GM13976 (cell line): Measurements from ENCODE around the gene ATP11A.

ENCODE experiments used
- DNase-seq: peaks from one replicate; pipeline ENCODE4 v3.0.0; 2012; ENCODE audit warnings: low spot score
- in situ Hi-C: fragments of 300-500 bp; cut with MboI; formaldehyde crosslinking; loops from one replicate; pipeline ENCODE4 v1.12.0; 2022; ENCODE audit warnings: low sequenced_read_pairs, mixed read lengths, inconsistent platforms; ENCODE audit not compliant: unreplicated experiment
- TF ChIP-seq, protein P1 (sequence below): IDR thresholded peaks from 2 replicates; pipeline ENCODE4 v1.5.1; 2012; ENCODE audit warnings: borderline replicate concordance, mild to moderate bottlenecking; ENCODE audit not compliant: insufficient read depth; ENCODE audit errors: extremely low read depth, missing control alignments, control extremely low read depth

Gene ATP11A

DNA sequence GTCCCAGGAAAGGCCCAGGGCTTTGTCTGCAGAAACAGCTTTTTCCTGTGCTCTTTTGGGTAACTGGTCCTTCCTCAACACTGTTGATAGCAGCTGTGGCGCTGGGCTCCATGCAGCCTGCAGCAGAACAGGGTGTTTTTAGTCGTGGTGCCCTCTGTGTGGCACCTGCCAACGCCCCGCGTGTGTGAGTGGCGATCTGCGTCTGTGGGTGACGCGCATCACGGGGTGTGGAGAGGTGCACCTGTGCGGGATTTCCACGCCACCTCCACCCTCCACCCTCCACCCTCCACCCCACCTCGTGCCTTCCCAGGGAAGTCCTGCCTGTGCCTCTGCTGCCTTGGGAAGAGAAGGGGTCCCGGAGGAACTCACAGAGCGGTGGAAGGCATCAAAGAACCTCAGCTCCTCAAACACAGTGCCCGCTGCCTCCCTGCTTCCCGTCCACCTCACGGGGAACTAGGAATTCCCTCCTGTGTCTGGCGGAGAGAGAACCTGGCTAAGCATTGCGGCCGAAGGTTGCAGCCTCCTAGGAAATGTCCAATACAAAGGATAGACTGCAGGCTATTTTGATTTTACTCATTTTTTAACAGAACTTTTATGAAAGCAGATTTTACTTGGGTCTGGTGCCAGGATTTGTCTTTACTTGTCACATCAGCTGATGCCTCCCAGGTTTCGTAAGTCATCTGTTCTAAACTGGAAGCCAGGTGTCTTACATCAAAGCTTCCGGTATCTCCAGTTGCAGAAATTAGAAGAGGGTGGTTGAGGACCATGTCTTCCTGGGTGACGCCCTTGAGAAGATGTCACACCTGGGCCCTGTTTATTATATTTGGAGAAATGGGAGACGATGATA is 84.0 kb downstream of the ATP11A start:
- TF ChIP-seq, protein P1, sequence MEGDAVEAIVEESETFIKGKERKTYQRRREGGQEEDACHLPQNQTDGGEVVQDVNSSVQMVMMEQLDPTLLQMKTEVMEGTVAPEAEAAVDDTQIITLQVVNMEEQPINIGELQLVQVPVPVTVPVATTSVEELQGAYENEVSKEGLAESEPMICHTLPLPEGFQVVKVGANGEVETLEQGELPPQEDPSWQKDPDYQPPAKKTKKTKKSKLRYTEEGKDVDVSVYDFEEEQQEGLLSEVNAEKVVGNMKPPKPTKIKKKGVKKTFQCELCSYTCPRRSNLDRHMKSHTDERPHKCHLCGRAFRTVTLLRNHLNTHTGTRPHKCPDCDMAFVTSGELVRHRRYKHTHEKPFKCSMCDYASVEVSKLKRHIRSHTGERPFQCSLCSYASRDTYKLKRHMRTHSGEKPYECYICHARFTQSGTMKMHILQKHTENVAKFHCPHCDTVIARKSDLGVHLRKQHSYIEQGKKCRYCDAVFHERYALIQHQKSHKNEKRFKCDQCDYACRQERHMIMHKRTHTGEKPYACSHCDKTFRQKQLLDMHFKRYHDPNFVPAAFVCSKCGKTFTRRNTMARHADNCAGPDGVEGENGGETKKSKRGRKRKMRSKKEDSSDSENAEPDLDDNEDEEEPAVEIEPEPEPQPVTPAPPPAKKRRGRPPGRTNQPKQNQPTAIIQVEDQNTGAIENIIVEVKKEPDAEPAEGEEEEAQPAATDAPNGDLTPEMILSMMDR = no peak
- DNase-seq = no peak
- in situ Hi-C loops = no loop called here

DNA sequence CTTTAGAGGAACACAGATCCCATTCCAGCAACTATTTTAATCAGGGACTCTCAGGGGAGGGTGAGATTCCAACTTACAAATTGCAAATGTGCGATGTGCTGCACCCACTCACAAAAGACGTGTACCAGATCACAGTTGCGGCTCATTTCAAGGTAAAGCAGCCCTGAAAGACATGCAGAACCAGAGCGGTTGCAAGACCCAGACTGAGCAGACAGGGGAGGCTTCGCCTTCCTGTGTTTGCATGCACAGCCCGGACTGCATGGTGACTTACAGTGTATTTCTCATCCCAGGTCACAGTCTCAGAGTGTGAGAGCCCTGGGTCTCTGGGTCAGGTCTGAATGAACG is 84.6 kb downstream of the ATP11A start:
- TF ChIP-seq, protein P1 = no peak
- in situ Hi-C loops = no loop called here
- DNase-seq = no peak

DNA sequence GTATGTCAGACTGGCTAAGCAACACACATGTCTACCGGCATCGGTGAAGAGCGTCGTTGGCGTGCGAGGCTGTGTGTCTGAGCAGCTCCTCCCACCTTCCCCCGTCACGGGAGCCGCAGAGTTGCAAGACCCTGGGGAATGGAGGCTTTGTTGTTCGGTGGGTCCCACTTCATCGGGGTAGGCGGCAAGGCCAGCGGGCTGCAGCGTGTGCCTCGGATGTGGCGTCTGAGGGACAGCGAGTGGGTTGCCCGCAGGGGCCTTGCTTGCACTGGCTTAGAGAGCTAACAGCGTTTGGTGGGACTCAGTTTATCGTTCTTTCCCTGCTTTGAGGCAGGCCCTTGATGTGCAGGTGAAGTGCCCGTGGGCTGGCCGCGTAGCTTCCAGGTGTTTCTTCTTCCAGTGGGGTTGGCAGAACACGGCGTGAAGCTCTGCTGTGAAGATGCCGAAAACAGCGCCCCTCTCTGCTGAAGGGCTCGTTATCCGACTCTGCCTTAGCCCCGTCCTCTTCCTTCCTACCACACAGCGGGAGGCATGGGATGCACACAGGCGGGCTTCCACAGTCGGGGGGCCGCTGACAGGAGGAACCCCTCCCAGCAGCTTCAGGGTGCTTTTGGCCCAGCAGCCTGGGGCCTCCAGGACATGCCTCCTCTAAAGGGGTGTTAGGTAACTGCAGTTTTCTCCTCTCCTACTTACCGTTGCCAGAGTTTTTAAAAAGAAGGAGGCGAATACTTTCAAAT is 85.2 kb downstream of the ATP11A start:
- no peak for DNase-seq
- in situ Hi-C loops = no loop called here
- TF ChIP-seq, protein P1 = no peak

DNA sequence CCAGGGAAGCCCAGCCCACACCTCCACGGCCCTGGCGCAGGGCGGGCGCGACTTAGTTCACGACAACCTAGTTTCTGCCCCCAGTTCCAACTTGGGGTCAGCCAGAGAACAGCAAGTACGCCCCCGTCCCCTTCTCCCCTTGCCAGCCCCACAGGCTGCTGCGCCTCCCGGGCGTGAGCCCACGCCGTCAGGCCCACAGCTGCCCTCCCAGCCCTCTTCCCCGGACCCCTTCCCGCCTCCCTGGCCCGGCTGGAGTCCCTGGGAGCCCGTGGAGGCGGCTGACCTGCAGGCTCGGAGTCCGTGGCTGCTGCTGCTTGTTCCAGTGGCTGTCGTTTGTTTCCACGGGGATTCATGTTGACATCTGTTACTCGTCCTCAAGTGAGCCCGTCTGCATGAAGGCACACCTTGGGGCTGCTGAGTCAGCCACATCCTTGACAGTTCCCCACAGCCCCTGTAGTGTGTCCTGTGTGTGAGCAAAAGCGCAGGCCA is 86.0 kb downstream of the ATP11A start:
- TF ChIP-seq, protein P1 = no peak
- in situ Hi-C loops = no loop called here
- no peak for DNase-seq

DNA sequence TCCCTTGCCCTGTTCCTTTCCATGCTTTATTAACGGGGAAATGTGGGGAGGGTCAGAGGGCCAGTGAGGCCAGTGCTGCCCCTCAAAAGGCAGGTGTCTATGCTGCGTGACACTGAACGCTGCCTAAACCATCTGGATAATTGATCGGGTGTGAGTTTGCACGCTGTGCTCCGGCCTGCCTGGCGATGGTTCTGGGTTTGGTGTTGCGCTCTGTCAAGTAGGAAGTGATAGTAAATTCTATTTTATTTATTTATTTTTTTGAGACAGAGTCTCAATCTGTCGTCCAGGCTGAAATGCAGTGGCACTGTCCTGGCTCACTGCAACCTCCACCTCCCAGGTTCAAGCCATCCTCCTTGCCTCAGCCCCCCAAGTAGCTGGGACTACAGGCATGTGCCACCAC is 86.5 kb downstream of the ATP11A start:
- no peak for DNase-seq
- in situ Hi-C loops = no loop called here
- TF ChIP-seq, protein P1 = no peak

DNA sequence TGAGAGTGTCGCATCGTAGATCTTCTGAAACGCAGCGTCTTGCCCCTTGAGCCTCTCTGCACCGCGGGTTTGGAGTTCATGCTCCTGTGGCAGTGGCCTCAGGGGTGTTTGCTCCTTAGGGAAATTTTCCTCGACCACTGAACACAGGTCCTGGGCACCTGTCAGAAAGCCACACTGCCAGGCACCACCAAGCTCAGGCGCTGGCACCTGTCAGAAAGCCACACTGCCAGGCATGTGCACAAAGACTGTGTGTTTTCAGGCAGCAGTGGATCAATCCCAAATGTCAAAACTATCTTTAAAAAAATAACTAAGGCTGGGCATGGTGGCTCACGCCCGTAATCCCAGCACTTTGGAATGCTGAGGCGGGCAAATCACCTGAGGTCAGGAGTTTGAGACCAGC is 87.1 kb downstream of the ATP11A start:
- no peak for DNase-seq
- in situ Hi-C loops = no loop called here
- TF ChIP-seq, protein P1 = no peak
